CD4-positive, alpha-beta T cell treated with Interferon gamma for 1 hour (primary cell): ENCODE measurements around the gene APLF.
"Not testable (repeated sequence)": the region's sequence is repeated elsewhere in the genome, so short reads cannot be mapped to it uniquely, and the experiment has no call there.

ENCODE experiments used
- DNase-seq: peaks from one replicate; pipeline ENCODE4 v3.0.0-alpha.2; 2020

APLF gene

DNA sequence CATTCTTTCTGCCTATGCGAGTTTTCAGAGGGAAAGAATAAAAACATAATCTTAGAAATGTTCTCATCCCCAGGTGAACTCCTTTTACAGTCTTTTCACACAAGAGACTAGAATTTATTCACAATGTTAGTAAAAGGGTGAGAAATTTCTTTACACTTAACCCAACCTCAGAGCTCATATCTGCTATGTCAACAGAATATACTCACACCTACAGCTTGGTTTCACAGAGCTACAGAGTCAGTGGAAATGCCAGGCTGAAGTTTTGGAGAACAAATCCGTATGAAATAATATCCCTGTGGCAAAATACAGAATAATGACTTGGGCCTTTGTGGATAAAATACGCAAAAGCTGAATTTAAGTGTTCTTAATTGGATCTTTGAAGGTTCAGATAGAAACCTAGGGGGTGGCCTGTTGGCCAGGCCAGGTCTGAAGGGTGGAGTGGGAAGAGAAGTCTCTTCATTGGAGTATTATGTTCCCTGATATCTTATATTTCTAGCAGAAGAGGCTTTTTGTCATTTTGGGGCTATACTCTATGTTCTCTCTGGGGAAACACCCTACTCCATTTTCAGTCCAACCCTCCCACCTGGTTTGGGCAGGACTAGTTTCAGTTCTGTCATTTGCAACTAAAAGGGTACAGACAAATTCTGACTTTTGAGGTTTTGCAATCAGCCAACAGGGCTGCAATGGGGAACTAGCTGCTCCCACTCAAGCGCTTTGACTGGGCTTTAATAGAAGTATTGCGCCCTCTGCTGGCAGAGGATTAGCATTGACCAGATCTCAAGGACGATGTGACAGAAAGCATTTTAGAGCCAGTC is 26.0 kb upstream of the APLF start:
- DNase-seq: peak; percentile 89

DNA sequence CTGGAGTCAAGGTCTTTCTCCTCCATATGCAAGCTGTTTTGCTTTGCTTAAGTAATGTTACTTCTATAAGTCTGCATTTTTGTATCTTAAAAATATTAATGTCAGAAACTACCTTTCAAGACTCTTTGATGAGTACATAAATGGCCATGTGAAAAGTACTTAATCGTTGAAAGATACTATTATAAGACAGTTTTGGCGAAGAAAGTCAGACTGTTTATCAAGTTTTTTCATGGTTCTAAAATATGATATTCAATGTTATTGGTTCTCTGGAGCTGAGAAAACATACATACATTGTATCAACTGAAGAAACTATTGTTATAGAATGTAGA is 25.4 kb upstream of the APLF start:
- no peak for DNase-seq

DNA sequence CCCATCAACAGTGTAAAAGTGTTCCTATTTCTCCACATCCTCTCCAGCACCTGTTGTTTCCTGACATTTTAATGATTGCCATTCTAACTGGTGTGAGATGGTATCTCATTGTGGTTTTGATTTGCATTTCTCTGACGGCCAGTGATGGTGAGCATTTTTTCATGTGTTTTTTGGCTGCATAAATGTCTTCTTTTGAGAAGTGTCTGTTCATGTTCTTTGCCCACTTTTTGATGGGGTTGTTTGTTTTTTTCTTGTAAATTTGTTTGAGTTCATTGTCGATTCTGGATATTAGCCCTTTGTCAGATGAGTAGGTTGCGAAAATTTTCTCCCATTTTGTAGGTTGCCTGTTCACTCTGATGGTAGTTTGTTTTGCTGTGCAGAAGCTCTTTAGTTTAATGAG is 21.0 kb upstream of the APLF start:
- not testable (repeated sequence) for DNase-seq

DNA sequence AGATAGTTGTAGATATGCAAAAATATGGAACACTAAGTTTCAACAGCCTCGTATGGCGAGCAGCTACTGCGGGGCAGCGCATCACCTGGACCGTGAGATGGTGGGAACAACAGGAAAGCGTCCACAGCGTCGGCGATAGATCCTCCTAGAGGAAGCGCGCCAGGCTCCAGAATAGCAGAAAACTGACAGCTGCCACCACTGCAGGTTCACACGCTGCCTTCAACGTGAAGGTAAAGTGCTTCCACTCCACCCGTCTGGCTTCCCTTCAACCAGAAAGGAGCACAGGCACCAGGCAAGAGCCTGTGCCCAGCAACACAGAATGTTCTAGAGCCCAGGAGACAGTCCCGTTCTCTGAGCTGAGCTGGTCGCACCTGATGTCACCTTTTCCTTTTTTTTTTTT is 20.3 kb upstream of the APLF start:
- DNase-seq: no peak

DNA sequence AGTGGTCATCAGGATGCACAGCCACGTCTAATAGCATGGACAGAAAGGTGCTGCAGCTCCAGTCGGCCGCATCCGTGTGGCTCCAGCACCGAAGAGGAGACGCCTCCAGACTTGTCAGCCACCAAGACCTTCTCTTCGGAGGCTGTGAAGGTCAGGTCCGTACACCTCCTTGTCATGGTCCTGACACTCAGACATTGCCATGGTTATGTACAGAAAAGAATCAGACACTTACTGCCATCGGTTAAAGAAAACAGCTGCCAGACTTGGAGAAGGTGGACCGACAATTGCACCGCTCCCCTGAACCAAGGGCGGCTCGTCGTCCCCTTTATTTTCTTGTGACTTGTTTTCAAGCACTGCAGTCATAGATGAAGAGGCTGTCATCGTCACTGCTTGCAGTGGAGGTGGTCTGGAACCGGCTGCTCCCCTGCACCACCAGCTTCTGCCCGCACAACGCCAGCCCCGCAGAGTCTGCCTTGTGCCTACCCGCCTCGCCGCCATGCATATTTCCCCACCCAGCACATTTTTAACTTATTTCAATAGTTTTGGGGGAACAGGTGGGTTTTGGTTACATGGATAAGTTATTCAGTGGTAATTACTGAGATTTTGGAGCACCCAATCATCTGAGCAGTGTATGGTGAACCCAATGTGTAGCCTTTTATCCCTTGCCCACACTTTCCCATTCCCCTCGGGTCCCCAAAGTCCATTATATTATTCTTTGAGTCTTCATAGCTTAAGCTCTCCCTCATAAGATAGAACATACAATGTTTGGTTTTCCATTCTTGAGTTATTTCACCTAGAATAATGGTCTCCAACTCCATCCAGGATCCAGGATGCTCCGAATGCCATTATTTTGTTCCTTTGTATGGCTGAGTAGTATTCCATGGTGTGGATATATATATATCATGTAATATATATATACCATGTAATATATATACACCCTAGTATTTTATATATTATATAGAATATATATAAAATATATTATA is 18.4 kb upstream of the APLF start:
- no peak for DNase-seq

DNA sequence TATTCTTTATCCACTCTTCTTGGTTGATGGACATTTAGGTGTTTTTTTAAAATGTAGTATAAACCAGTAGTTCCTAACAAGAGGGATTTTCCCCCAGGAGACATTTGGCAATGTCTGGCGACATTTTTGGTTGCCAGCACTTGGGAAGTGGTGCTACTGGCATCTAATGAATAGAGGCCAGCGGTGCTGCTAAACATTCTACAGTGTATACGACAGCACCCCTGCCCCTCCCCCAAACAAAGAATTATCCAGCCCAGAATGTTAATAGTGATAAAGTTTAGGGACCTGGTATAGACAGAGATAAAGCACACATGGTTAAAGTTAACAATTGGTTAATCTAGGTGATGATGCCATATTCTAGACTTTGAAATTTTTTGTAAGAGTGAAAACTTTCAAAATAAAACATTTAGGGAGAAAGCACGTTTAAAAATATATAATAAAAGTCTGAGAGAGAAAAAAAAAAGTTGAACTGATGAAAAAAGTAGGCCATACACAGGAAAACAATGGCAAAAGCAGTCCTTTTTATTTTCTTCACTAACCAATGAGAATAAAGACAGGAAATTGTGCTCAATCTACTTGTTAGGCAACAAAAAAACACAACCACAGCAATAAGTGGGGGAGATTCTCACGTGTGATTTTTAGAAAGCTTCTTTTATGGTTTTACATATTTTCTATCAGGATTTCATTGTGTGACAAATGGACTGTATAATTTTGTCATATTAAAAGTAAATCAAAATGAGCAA is 15.1 kb upstream of the APLF start:
- no peak for DNase-seq

DNA sequence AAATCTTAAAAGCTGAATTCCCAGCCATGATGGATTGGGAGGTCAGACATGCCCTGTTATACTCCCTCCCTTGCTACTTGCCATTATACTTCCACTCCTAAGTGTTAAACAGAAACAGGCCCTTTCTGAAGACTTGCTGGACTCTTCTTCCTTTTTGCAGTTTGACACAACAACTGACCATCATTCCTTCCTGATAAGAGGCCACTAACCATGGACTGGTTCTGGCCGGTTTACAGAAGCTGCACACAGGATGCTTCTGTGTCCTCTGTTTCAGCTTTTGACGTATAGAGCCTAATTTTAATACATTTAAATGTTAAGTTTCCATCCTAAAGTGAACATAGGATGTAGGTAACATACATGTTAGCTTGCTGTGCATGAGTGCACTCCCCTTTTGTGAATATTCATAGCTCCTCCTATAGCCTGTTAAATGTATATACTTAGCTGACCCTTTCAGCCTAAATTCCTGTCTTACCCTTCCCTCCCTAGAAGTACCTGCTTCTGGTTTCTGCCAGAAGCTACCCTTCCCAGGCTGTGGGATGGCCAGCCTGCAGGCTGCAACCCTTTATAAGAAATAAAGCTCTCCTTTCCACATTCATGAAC is 13.5 kb upstream of the APLF start:
- no peak for DNase-seq

DNA sequence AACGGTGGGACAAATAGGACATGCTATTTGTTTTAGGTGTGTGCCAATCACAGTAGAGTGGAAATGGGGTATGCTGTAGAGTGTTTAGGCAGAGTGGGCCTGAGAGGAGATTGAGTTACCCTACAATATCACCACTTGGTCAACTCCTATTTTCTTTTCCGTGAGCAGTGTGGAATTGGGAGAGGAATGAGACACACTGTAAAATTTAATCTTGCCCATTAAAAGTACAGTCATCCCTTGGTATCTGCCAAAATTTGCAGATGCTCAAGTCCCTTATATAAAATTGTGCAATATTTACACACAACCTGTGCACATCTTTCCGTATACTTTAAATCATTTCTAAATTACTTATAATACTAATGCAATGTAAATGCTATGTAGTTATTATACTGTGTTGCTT is 12.7 kb upstream of the APLF start:
- no peak for DNase-seq

DNA sequence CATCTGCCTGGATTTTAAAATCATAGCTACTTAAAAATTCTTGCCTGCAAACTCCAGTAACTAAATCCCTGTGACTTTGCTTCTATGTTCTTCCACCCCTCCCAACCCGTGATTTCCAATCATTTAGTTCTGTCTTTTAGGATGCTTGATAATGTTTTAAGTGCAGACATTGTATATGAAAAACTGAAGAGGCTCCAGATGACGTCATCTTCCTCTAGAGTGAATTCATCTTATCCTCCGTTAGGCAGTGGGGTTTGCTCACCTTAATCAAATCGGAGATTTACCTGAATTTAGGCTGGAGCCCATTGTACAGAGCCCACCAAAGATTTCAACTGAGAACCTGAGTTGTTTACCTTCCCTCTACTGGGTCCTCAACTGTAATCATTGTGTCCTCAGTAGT is 11.2 kb upstream of the APLF start:
- DNase-seq: no peak

DNA sequence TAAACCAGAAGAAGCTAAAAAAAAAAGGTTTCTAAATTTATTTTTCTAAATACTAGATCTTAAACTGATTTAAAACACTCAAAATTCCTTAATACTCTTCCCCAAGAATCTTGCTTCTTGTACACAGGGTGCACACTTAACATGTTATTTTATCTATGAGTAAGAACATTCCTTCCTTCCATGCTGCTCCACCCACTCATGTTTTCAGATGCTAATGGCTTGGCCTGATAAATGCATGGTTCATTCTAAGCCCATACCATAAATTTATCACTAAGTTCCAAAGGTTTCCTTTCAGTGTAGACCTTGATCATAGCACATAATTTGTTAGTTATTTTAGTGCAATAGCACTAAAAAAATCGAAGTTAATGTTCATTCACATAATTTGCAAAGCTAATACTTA is 8.4 kb upstream of the APLF start:
- DNase-seq: no peak

DNA sequence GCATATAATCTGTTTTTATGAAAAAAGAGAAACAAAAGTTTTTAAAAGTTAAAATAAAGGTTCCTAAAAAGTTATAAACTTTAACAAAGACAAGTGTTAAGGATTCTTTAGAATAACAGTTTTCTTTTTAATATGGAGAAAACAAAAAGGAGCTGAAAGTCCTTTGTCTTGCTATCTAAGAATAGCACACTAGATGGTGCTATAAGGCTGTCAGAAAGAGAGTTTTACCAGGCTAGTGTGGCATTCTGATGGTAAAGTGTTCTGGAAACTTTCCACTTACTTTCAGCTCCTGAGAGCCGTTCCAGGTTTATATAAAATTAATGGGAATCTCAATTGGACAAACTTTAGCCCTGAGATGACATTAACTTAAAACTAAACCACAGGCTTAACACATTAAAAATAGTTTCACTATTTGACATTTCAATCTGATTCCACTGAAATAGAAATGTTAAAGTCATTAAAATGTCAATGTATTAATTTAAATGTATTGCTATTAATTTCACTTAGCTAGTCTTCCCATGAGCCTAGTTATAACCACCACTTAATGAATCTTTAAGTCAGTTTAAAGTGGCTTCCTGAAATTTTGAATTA is 4.0 kb upstream of the APLF start:
- DNase-seq: no peak

DNA sequence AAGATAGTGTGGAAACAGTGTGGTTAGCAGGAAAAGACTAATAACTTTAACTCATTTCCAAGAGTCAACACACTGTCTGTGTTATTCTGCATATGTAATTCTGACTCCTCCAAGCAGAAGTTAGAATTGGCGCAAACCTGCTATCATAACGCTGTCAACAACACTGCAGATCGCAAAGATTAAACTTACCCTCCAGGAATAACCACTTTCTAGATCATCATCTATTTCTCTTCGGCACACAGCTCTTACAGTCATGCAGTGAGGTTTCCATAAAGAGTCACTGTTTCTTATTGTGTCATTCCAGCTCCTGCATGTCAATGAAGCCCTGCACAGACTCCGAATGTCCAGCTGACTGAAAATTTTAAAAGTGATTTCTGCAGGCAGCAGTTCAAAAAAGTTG is 2.7 kb upstream of the APLF start:
- DNase-seq: no peak

DNA sequence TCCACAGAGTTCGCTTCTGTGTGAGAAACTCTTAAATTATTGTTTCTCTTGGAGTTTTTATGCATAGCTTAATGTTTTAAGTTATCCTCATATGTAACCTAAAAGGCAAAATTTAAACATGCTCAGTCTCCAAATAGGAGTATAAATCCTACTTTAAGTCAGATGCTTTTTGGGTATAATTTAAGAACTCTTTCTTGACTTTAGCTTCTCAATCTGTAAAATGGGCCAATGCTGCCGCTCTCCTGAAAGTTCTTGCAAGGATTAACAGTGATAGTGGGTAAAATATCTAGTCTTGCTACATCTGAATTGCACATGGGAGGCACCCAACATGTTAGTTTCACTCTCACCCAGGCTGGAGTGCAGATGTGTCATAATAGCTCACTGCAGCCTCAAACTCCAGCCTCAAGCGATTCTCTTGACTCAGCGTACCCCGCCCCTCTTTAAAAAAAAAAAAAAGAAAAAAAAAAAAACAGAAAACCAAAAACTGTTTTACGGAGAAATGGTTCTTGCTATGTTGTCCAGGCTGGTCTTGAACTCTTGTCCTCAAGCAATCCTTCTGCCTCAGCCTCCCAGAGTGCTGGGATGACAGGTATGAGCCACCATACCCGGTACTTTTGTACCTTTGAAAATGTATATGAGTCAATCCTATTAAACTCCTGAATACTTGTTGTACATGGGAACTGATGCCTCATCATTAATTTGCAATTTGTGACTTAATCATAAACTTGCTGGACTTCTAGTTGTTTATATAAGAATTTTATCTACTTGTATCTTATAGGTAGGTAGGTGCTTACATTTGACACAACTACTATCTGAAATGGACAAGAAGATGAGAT is 2.1 kb upstream of the APLF start:
- DNase-seq: peak; percentile 41

DNA sequence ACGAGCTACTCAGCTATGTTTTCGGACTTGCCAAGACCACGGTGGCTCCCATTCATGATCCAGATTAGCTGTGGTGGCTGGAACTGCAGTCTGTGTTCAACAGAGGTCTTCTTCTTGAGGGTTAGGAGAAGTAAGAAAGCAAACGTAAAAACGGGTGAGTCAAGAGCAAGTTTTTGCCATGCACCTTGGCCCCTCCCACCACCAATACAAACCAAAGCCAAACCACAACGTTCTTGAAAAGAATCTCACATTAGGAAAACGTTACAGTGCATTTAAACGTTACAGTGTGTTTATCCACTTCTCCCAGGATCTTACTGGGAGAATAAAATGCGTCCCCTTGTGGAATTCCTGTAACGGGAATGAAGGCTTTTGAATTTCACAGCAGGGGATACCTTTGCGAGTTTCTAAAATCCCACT is 1.0 kb upstream of the APLF start:
- DNase-seq: peak; percentile 60

DNA sequence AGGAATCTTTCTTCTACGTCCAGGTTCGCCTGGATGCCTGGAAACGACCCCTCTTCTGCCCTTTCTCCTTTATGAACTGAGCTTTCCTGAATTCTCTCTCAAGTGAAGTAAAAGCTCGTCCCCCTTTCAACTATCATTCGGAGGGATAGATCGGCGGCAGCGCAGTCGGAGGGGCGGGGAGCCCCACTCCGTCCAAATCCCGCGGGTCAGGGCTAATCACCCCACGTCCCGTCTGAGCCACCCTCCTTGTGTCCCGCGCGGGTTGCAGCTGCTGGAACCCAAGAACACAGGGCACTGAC is 658 bp upstream of the APLF start:
- no peak for DNase-seq

DNA sequence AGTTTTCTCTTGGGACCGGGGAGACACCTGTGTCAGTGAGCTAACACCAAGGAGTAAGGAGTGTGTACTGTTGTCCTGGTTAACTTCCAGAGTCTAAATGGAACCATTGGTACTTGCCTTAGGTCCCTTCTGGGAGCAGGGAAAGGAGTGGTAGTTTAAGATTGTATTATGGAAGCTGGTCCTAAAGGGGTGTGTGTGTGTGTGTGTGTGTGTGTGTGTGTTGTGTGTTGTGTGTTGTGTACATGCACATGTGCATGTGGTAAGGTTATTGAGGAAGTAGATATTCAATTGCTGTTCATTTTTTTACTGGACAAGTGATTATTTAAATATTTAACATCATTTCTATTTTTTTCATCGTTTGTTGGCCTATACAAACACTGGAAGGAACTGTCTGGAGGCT is 1.4 kb downstream of the APLF start:
- DNase-seq: no peak

DNA sequence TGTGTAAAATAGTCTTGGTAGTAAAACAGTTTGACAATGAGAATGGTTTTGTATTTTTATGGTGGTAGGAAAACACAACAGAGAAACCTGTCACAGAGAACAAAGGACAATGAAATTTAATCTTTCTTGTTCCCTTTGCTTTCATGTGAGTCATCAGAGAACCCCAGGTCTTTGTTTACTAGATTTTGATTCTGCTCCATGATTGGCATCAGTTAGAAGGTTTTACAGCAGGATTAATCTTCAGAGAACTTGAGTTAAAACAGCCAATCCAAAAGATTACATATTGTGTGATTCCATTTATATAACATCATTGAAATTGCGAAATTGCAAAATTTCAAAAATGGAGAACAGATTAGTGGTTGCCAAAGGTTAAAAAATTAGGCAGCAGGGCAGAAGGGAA is 2.5 kb downstream of the APLF start:
- no peak for DNase-seq

DNA sequence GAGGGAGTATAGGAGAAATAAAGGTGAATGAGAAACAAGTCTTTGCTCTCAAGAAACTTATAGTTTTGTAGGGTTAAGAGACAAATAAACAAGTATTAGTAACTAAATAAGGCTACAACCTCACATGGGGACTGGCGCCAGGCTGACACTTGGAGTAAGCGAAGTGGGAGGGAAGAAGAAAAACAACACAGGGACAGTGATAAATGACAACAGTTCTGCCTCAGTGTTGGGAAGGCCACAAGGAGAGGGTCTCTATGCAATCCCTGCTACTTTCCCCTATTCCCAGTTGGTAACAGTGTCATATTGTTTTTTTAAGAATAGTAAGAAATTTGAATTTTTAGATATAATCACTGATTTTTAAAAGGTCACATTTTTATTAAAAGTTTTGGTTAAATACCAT is 4.0 kb downstream of the APLF start:
- DNase-seq: no peak

DNA sequence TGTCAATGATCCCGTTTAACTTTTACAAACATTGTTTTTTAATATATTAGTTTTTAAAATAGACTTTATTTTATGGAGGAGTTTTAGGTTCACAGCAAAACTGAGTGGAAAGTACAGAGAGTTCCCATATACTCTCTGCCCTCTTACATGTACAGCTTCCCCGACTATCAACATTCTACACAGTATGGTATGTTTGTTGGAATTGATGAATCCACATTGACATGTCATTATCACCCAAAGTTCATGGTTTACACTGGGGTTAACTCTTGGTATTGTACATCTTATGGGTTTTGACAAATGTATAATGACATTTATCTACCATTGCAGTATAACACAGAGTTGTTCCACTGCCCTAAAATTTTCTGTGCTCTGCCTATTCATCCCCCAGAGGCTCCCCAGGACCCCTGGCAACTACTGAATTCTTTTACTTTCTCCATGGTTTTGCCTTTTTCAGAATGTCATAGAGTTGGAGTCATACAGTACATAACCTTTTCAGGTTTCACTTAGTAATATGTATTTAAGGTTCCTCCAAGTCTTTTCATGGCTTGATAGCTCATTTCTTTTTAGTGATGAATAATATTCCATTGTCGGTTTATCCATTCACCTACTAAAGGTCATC is 5.5 kb downstream of the APLF start:
- no peak for DNase-seq

DNA sequence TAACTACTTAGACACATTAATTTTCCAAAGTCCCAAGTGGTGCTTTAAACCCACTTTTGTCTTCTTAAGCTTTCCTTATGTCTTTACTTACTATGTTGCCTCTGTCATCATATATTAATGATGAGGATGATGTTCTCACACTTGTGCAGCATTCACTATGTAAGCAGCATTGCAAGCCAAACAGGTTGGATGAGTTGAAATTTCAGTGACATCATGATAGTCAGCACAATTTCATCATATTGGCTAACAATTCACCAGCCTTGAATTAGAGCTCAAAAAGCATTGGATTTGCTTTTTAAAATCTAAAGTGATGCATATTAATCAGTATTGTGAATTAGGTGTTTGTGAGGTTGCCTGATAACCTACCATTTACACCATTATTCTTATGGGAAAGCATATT is 7.7 kb downstream of the APLF start:
- no peak for DNase-seq

DNA sequence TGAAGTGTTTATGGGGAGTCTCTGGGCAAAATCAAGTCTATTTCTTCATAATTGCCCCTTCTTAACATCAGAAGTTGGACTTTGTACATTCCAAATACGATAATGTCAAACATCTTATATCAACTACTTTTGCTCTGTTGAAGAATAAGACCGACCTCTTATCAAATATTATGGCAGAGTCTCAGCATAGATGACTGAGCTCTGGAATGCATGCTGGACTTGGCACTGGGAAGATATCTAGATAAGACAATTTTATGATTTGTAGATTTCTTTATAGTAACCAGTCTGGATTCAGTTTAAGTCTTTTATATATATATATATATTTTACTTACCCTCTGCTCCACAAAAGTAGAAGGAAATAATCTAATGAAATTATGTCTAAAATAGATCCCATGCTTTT is 8.2 kb downstream of the APLF start:
- DNase-seq: no peak

DNA sequence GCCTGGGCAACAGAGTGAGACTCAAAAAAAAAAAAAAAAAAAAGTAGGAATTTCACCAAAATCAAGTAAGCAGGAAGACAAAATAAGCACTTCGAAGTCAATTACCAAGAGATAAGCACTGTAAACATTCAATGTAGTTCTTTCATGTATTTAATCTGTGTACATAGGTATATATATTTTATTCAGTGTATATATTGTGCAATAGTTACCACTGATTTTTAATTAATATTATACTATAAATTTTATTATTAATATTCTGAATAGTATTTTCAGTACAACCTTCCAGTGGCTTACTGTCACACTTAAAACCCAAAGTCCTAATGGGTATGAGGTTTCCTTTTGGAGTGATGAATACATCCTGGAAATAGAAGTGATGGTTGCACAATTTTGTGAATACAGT is 9.1 kb downstream of the APLF start:
- no peak for DNase-seq
